SKM-1 (cell line): ENCODE data around the gene PTPRF.
A peak's percentile ranks its signal among the peaks of the same experiment; 100 is the strongest.
"Not testable (repeated sequence)": the region's sequence is repeated elsewhere in the genome, so short reads cannot be mapped to it uniquely, and the experiment has no call there.

ENCODE experiments used
- DNase-seq: peaks from one replicate; lab custom pipeline; 2025; ENCODE audit not compliant: unreplicated experiment; lab: John Stamatoyannopoulos, UW

The PTPRF gene

GRCh38 chr1:43530483-43531106 lies at the start of gene PTPRF:
Gene PTPRF, plus strand, starts transcription at chr1:43530883. Its CDS starts 14,193 bp downstream, at chr1:43545076.
- DNase-seq, result peak; percentile 32

GRCh38 chr1:43481491-43481890 lies 49.2 kb upstream of the PTPRF start:
- no peak for DNase-seq

GRCh38 chr1:43482215-43482614 lies 48.5 kb upstream of the PTPRF start:
- no peak for DNase-seq

GRCh38 chr1:43484367-43484766 lies 46.3 kb upstream of the PTPRF start:
- no peak for DNase-seq

- DNase-seq, result no peak
Observed at GRCh38 chr1:43488165-43488564, 42.5 kb upstream of the PTPRF start.

GRCh38 chr1:43491061-43491460 lies 39.6 kb upstream of the PTPRF start:
- DNase-seq, result no peak

- no peak for DNase-seq
Observed at GRCh38 chr1:43492826-43493225, 37.9 kb upstream of the PTPRF start.

GRCh38 chr1:43493661-43494450 lies 36.8 kb upstream of the PTPRF start:
- no peak for DNase-seq

GRCh38 chr1:43495204-43495603 lies 35.5 kb upstream of the PTPRF start:
- DNase-seq, result no peak

GRCh38 chr1:43499898-43500297 lies 30.8 kb upstream of the PTPRF start:
- no peak for DNase-seq

GRCh38 chr1:43501806-43502205 lies 28.9 kb upstream of the PTPRF start:
- not testable (repeated sequence) for DNase-seq

GRCh38 chr1:43503534-43503933 lies 27.1 kb upstream of the PTPRF start:
- no peak for DNase-seq

- DNase-seq, result no peak
Observed at GRCh38 chr1:43505077-43505780, 25.5 kb upstream of the PTPRF start.

GRCh38 chr1:43506233-43506632 lies 24.4 kb upstream of the PTPRF start:
- DNase-seq, result no peak

- DNase-seq, result no peak
Observed at GRCh38 chr1:43507296-43508295, 23.1 kb upstream of the PTPRF start.

GRCh38 chr1:43509007-43509739 lies 21.5 kb upstream of the PTPRF start:
- DNase-seq, result no peak

- DNase-seq, result no peak
Observed at GRCh38 chr1:43509740-43510375, 20.8 kb upstream of the PTPRF start.

GRCh38 chr1:43510621-43511020 lies 20.1 kb upstream of the PTPRF start:
- no peak for DNase-seq

- no peak for DNase-seq
Observed at GRCh38 chr1:43511394-43511793, 19.3 kb upstream of the PTPRF start.

- no peak for DNase-seq
Observed at GRCh38 chr1:43512133-43512532, 18.6 kb upstream of the PTPRF start.
